Measurements from ENCODE around the gene RFX3. TPM values are rescaled to one million over a fixed set of nuclear protein-coding genes. Genes with fewer than 3 reads are reported as not detected.

Gene RFX3
- total and polyA plus RNA-seq, 4 donors: 0.30 to 4.6 (median 1.5) TPM

DNA sequence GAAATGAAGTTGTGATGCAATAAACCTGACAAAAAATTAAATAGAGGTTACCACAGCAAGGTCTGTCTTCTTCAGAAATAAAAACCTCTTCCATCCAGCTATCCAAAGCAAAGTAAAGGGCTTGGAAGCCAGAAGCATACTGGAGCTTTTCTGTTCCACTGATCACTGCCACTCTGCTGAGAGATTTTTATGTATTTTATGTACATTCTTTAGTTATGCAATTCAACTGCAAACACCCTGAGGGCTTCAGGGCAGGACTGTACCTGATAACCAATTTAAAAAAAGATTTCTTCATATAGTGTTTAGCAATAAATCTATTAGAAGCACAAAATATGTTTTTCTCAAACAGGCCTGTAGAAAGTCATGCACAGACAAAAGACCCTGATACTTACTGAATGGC lies 355.0 kb downstream of the RFX3 start (continued):
- TF ChIP-seq, protein P1, sequence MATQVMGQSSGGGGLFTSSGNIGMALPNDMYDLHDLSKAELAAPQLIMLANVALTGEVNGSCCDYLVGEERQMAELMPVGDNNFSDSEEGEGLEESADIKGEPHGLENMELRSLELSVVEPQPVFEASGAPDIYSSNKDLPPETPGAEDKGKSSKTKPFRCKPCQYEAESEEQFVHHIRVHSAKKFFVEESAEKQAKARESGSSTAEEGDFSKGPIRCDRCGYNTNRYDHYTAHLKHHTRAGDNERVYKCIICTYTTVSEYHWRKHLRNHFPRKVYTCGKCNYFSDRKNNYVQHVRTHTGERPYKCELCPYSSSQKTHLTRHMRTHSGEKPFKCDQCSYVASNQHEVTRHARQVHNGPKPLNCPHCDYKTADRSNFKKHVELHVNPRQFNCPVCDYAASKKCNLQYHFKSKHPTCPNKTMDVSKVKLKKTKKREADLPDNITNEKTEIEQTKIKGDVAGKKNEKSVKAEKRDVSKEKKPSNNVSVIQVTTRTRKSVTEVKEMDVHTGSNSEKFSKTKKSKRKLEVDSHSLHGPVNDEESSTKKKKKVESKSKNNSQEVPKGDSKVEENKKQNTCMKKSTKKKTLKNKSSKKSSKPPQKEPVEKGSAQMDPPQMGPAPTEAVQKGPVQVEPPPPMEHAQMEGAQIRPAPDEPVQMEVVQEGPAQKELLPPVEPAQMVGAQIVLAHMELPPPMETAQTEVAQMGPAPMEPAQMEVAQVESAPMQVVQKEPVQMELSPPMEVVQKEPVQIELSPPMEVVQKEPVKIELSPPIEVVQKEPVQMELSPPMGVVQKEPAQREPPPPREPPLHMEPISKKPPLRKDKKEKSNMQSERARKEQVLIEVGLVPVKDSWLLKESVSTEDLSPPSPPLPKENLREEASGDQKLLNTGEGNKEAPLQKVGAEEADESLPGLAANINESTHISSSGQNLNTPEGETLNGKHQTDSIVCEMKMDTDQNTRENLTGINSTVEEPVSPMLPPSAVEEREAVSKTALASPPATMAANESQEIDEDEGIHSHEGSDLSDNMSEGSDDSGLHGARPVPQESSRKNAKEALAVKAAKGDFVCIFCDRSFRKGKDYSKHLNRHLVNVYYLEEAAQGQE (IDR thresholded peaks at IDR 0.05): no peak
- TF ChIP-seq FOXA1 (IDR thresholded peaks at IDR 0.05) (no peak), FOXA2 (IDR thresholded peaks at IDR 0.05) (no peak), JUND (IDR thresholded peaks at IDR 0.05) (no peak), RAD21 (IDR thresholded peaks at IDR 0.05) (no peak), HNF4A (conservative IDR thresholded peaks at IDR 0.05) (no peak), EGR1 (IDR thresholded peaks at IDR 0.05; ENCODE audit: low read depth in 2 of 2) (no peak), SP1 (IDR thresholded peaks at IDR 0.05) (no peak), TAF1 (conservative IDR thresholded peaks at IDR 0.05) (no peak), MAX (IDR thresholded peaks at IDR 0.05) (no peak)
- TF ChIP-seq, protein P2, sequence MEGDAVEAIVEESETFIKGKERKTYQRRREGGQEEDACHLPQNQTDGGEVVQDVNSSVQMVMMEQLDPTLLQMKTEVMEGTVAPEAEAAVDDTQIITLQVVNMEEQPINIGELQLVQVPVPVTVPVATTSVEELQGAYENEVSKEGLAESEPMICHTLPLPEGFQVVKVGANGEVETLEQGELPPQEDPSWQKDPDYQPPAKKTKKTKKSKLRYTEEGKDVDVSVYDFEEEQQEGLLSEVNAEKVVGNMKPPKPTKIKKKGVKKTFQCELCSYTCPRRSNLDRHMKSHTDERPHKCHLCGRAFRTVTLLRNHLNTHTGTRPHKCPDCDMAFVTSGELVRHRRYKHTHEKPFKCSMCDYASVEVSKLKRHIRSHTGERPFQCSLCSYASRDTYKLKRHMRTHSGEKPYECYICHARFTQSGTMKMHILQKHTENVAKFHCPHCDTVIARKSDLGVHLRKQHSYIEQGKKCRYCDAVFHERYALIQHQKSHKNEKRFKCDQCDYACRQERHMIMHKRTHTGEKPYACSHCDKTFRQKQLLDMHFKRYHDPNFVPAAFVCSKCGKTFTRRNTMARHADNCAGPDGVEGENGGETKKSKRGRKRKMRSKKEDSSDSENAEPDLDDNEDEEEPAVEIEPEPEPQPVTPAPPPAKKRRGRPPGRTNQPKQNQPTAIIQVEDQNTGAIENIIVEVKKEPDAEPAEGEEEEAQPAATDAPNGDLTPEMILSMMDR (IDR thresholded peaks at IDR 0.05; ENCODE audit: low read depth, low read length, missing input control): no peak

All from liver (tissue), 5 donors.